ENCODE data around the gene RERE. TPM values are rescaled to one million over a fixed set of nuclear protein-coding genes. Genes with fewer than 3 reads are reported as not detected.
"Not testable (repeated sequence)": the region's sequence is repeated elsewhere in the genome, so short reads cannot be mapped to it uniquely, and the experiment has no call there.

RERE gene
- total RNA-seq, 1 experiment from 2014 or later = 40.6 TPM

- peaks cover 7% of the 10 kb centered on the region; the same call in 1 of the 2 replicates for H3K79me2 ChIP-seq (ENCODE audit: insufficient read depth, low read length)
- RAD21 ChIA-PET (ENCODE audit: low non-redundant PET in 1 of 2, low total read pairs in 2 of 2, uncharacterized antibody in 2 of 2, unreplicated experiment in 2 of 2) = no interaction called here
- no peaks in the 10 kb centered on the region for H3K9me3 ChIP-seq (ENCODE audit: control insufficient read depth in 1 of 2, insufficient read depth in 1 of 2, low read depth in 1 of 2, low read length in 2 of 2)
- H3K4me3 ChIP-seq (replicated peaks in 1 of 2; ENCODE audit: low read depth in 1 of 2, low read length in 2 of 2) = no peak overlapping the region
- BruUV-seq (replicated peaks) = no TSS peak
- POLR2A ChIA-PET = no interaction called here
- no peak for DNase-seq (ENCODE audit: low read depth, low spot score)
- no peak overlapping the region for H3K27ac ChIP-seq (ENCODE audit: low read depth, low read length)
- H4K20me1 ChIP-seq (ENCODE audit: insufficient read depth) = no peaks in the 10 kb centered on the region
- no peak overlapping the region for H3K4me2 ChIP-seq (ENCODE audit: low read length)
- no peak overlapping the region for H2AFZ ChIP-seq (ENCODE audit: low read depth, low read length, poor library complexity, severe bottlenecking)
- intact Hi-C loops (cut with micrococcal nuclease) = no loop called here
- no peaks in the 10 kb centered on the region for H3K36me3 ChIP-seq (ENCODE audit: control insufficient read depth in 1 of 2, insufficient read depth in 2 of 2, low read length in 2 of 2)
- no peaks in the 10 kb centered on the region for H3K4me1 ChIP-seq (ENCODE audit: control insufficient read depth in 1 of 2, insufficient read depth in 2 of 2, low read length in 2 of 2)
- no peaks in the 10 kb centered on the region for H3K27me3 ChIP-seq (ENCODE audit: insufficient read depth, low read length)
- TF ChIP-seq CTCF (IDR thresholded peaks at IDR 0.05 in 2 of 3, conservative IDR thresholded peaks at IDR 0.05 in 1 of 3; ENCODE audit: borderline replicate concordance in 1 of 3, insufficient read depth in 1 of 3, low read depth in 2 of 3, low read length in 2 of 3) = no peak
- no peak for TF ChIP-seq MAX (IDR thresholded peaks at IDR 0.05)
- no peak for TF ChIP-seq ZNF274 (IDR thresholded peaks at IDR 0.05; ENCODE audit: low read depth, low read length)
- no peak for TF ChIP-seq FOSL1 (IDR thresholded peaks at IDR 0.05; ENCODE audit: low read depth)
- TF ChIP-seq EZH2 (IDR thresholded peaks at IDR 0.05) = no peak
- no peak for ATAC-seq
- CTCF ChIA-PET = no interaction called here
- H3K9ac ChIP-seq (ENCODE audit: low read length) = no peak overlapping the region
- no peaks in the 10 kb centered on the region for H3K9me2 ChIP-seq (ENCODE audit: insufficient read depth)
Measured at GRCh38 chr1:8595332-8595731, 222.1 kb downstream of the RERE start.

GRCh38 chr1:8593292-8593691, 224.1 kb downstream of the RERE start:
- H3K4me3 ChIP-seq (replicated peaks in 1 of 2; ENCODE audit: low read depth in 1 of 2, low read length in 2 of 2); ATAC-seq; BruUV-seq (replicated peaks); H3K79me2 ChIP-seq (ENCODE audit: insufficient read depth, low read length); H4K20me1 ChIP-seq (ENCODE audit: insufficient read depth); CTCF ChIA-PET; POLR2A ChIA-PET; H3K36me3 ChIP-seq (ENCODE audit: control insufficient read depth in 1 of 2, insufficient read depth in 2 of 2, low read length in 2 of 2); H3K4me2 ChIP-seq (ENCODE audit: low read length); H3K9me3 ChIP-seq (ENCODE audit: control insufficient read depth in 1 of 2, insufficient read depth in 1 of 2, low read depth in 1 of 2, low read length in 2 of 2); H3K27ac ChIP-seq (ENCODE audit: low read depth, low read length); H3K9ac ChIP-seq (ENCODE audit: low read length); H3K4me1 ChIP-seq (ENCODE audit: control insufficient read depth in 1 of 2, insufficient read depth in 2 of 2, low read length in 2 of 2); H2AFZ ChIP-seq (ENCODE audit: low read depth, low read length, poor library complexity, severe bottlenecking); intact Hi-C loops (cut with micrococcal nuclease); RAD21 ChIA-PET (ENCODE audit: low non-redundant PET in 1 of 2, low total read pairs in 2 of 2, uncharacterized antibody in 2 of 2, unreplicated experiment in 2 of 2); H3K9me2 ChIP-seq (ENCODE audit: insufficient read depth); H3K27me3 ChIP-seq (ENCODE audit: insufficient read depth, low read length); DNase-seq (ENCODE audit: low read depth, low spot score): not testable (repeated sequence)
